BJ (cell line): Measurements from ENCODE around the gene HSF4. TPM values are rescaled to one million over a fixed set of nuclear protein-coding genes. Genes with fewer than 3 reads are reported as not detected.

ENCODE experiments used
- CTCF ChIA-PET: fragments of 350-600 bp; formaldehyde crosslinking; extraction: SDS; loops from one replicate; lab custom pipeline; 2021; ENCODE audit warnings: antibody characterized with exemption, inconsistent platforms; lab: Yijun Ruan, JAX
- POLR2A ChIA-PET: fragments of 300-600 bp; sonication (Branson Sonifier 250); formaldehyde crosslinking; extraction: SDS; loops from one replicate; lab custom pipeline; 2021; ENCODE audit warnings: antibody characterized with exemption; lab: Charles Lee
- DNase-seq: peaks from one replicate; pipeline ENCODE4 v3.0.0-alpha.2; 2011; ENCODE audit warnings: low read depth
- H3K27me3 ChIP-seq: 2 replicates; pipeline ENCODE4 v1.6.0; 2011; ENCODE audit warnings: low read length; ENCODE audit not compliant: control insufficient read depth, insufficient read depth
- H3K36me3 ChIP-seq: 2 replicates; pipeline ENCODE4 v1.5.1; 2011; ENCODE audit warnings: low read length; ENCODE audit not compliant: control insufficient read depth, insufficient read depth
- H3K4me3 ChIP-seq: 2 replicates; pipeline ENCODE4 v1.5.1; 2011; ENCODE audit warnings: low read depth, mild to moderate bottlenecking, control low read depth, low read length
- polyA plus RNA-seq: library from polyadenylated mRNA; depleted of rRNA; stranded (reverse); fragments of >200 nt; gene quantifications from 2 replicates; pipeline ENCODE4 v1.2.3, GENCODE V29; 2011
- TF ChIP-seq, protein P1 (sequence below): IDR thresholded peaks from 2 replicates; pipeline ENCODE4 v1.5.1; 2011; ENCODE audit warnings: low read depth, mild to moderate bottlenecking, control low read depth, inconsistent platforms, low read length, moderate library complexity; ENCODE audit not compliant: insufficient read depth

HSF4 gene
- polyA plus RNA-seq, 1 experiment: 4.1 TPM

DNA sequence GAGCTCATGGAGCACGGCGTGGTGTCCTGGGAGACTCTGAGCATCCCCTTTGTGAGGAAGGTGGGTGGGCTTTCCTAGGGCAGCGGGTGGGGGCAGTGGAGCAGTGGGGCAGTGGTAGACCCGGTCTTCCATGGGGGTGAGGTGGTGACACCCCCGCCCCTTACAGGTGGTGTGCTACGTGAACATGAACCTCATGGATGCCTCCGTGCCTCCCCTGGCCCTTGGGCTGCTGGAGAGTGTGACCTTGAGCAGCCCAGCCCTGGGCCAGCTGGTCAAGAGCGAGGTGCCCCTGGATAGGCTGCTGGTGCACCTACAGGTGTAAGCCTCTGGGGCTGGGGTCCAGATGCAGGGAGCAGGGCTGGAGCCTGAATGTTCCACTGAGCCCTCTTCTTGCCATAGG is 35.9 kb downstream of the HSF4 start:
- Histone ChIP-seq H3K36me3 (peaks cover 38% of the 10 kb centered on the region), H3K4me3 (no peak overlapping the region), H3K27me3 (no peaks in the 10 kb centered on the region)
- DNase-seq: no peak
- TF ChIP-seq, protein P1, sequence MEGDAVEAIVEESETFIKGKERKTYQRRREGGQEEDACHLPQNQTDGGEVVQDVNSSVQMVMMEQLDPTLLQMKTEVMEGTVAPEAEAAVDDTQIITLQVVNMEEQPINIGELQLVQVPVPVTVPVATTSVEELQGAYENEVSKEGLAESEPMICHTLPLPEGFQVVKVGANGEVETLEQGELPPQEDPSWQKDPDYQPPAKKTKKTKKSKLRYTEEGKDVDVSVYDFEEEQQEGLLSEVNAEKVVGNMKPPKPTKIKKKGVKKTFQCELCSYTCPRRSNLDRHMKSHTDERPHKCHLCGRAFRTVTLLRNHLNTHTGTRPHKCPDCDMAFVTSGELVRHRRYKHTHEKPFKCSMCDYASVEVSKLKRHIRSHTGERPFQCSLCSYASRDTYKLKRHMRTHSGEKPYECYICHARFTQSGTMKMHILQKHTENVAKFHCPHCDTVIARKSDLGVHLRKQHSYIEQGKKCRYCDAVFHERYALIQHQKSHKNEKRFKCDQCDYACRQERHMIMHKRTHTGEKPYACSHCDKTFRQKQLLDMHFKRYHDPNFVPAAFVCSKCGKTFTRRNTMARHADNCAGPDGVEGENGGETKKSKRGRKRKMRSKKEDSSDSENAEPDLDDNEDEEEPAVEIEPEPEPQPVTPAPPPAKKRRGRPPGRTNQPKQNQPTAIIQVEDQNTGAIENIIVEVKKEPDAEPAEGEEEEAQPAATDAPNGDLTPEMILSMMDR: no peak
- ChIA-PET CTCF (interaction anchor here (0.7 to 1.0 kb wide), 2 partner anchors 44 to 1108 kb away, joined by 3 read pairs; no protein-coding TSS in a partner anchor), POLR2A (no interaction called here)

DNA sequence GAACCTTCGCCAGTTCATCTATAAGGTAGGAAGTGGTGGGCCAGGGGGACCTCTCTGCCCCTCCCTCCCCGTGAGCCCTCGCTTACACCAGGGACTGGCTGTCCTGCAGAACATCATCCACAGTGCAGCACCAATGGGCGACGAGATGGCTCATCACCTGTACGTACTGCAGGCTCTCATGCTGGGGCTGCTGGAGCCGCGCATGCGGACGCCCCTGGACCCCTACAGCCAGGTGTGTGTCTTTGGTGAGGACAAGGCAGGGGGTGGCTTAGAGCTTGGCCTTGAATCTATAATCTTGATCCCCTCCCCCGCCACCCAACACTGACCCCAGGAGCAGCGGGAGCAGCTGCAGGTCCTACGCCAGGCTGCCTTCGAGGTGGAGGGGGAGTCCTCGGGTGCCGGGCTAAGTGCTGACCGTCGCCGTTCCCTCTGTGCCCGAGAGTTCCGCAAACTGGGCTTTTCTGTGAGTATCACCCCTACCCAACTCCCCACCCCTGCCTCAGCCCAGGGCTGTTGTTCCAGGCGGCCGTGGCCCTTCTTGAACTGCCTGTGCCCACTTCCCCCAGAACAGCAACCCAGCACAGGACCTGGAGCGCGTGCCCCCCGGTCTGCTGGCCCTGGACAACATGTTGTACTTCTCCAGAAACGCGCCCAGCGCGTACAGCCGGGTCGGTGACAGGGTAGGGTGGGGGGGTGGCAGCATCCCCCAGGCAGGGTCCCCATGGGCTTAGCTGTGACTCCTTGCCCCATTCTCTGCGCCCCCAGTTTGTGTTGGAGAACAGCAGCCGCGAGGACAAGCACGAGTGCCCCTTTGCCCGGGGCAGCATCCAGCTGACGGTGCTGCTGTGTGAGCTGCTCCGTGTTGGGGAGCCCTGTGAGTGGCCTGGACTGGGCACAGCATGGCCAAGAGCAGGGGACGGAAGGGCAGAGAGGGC is 37.1 kb downstream of the HSF4 start:
- Histone ChIP-seq H3K27me3 (no peaks in the 10 kb centered on the region), H3K4me3 (no peak overlapping the region), H3K36me3 (peaks cover 29% of the 10 kb centered on the region)
- DNase-seq: no peak
- TF ChIP-seq, protein P1: no peak
- CTCF ChIA-PET: no interaction called here
- POLR2A ChIA-PET: no interaction called here

DNA sequence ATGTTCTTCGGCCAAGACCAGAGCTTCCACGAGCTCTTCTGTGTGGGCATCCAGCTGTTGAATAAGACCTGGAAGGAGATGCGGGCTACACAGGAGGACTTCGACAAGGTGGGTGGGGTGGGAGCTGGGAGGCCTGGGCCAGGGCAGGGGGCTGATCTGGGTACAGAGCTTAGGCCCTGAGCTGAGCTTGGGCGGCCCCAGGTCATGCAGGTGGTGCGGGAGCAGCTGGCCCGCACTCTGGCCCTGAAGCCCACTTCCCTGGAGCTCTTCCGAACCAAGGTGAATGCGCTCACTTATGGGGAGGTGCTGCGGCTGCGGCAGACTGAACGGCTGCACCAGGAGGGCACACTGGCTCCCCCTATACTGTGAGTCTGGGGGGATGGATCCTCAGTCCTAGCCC is 37.9 kb downstream of the HSF4 start:
- Histone ChIP-seq H3K4me3 (no peak overlapping the region), H3K27me3 (no peaks in the 10 kb centered on the region), H3K36me3 (peaks cover 23% of the 10 kb centered on the region)
- ChIA-PET POLR2A (no interaction called here), CTCF (no interaction called here)
- no peak for DNase-seq
- TF ChIP-seq, protein P1: no peak

DNA sequence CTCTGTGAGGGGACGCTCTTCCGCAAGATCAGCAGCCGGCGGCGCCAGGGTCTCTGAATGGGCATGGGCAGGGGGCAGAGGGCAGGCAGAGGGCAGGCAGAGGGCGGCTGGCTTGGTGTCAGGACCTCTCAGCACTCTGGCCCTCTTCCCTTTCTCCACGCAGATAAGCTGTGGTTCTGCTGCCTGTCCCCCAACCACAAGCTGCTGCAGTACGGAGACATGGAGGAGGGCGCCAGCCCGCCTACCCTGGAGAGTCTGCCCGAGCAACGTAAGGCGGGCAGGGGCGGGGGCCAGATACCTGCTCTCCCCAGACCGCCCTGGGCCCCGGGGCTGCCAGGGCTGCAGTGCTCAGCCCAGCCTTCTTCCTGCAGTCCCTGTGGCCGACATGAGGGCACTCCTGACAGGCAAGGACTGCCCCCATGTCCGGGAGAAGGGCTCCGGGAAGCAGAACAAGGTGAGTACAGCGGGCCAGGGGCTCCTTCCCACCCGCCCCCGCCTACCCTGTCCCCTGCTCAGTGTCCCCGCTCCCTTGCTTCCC is 38.5 kb downstream of the HSF4 start:
- ChIA-PET CTCF (interaction anchor here (0.8 to 0.9 kb wide), 2 partner anchors 9 to 704 kb away, joined by 3 to 5 read pairs; no protein-coding TSS in a partner anchor), POLR2A (no interaction called here)
- no peak for DNase-seq
- TF ChIP-seq, protein P1: no peak
- Histone ChIP-seq H3K4me3 (no peak overlapping the region), H3K36me3 (peaks cover 18% of the 10 kb centered on the region), H3K27me3 (no peaks in the 10 kb centered on the region)

DNA sequence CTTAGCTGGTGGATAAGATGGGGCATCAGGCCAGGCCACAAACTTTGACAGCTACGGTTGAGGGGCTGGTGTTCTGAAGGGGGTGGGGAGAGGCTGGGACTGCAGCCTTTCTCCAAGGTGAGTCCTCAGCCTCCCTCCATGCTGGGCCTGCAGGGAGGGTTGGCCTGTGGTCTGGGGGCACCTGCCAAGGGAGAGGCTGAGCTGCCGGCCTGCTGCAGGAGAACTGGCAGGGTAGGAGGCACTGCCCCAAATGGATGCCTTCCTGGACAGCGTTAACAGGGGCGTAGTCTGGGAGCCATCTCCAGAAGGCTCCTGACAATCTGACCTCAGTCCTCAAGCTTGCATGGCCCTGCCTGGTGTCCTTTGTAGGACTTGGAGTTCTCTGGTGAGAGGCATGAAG is 39.5 kb downstream of the HSF4 start:
- no peak for DNase-seq
- TF ChIP-seq, protein P1: no peak
- H3K36me3 ChIP-seq: peaks cover 14% of the 10 kb centered on the region
- ChIA-PET POLR2A (no interaction called here), CTCF (interaction anchor here (0.9 to 1.4 kb wide), 2 partner anchors 8 to 42 kb away, joined by 5 to 8 read pairs; no protein-coding TSS in a partner anchor)
- no peaks in the 10 kb centered on the region for H3K27me3 ChIP-seq
- H3K4me3 ChIP-seq: no peak overlapping the region
